HEK293 (cell line): ENCODE measurements around the gene ATXN7L3B.

Source experiments
- CTCF ChIP-seq: fragments of 450-650 bp; formaldehyde crosslinking; IDR thresholded peaks from 2 replicates; pipeline ENCODE4 v1.5.1; 2016; ENCODE audit warnings: missing biosample characterization, missing genetic modification characterization
- EGR2 ChIP-seq: fragments of 450-650 bp; formaldehyde crosslinking; IDR thresholded peaks from 2 replicates; pipeline ENCODE4 v1.5.1; 2016; ENCODE audit warnings: low read depth, missing biosample characterization, missing genetic modification characterization
- GLI4 ChIP-seq: fragments of 450-650 bp; formaldehyde crosslinking; IDR thresholded peaks from 2 replicates; pipeline ENCODE4 v1.5.1; 2016; ENCODE audit warnings: missing biosample characterization, missing genetic modification characterization
- RBAK ChIP-seq: fragments of 450-650 bp; formaldehyde crosslinking; IDR thresholded peaks from 2 replicates; pipeline ENCODE4 v1.5.1; 2016; ENCODE audit warnings: missing biosample characterization, missing genetic modification characterization
- YY2 ChIP-seq: fragments of 450-650 bp; formaldehyde crosslinking; IDR thresholded peaks from 2 replicates; pipeline ENCODE4 v1.5.1; 2016; ENCODE audit warnings: missing biosample characterization, missing genetic modification characterization
- ZBTB20 ChIP-seq: fragments of 450-650 bp; formaldehyde crosslinking; IDR thresholded peaks from 2 replicates; pipeline ENCODE4 v1.5.1; 2016; ENCODE audit warnings: missing biosample characterization, missing genetic modification characterization
- ZBTB44 ChIP-seq: fragments of 450-650 bp; IDR thresholded peaks from 2 replicates; pipeline ENCODE4 v1.5.1; 2018; ENCODE audit warnings: missing biosample characterization, mild to moderate bottlenecking, missing genetic modification characterization
- ZFP41 ChIP-seq: fragments of 450-650 bp; formaldehyde crosslinking; IDR thresholded peaks from 2 replicates; pipeline ENCODE4 v1.5.1; 2016; ENCODE audit warnings: missing biosample characterization, missing genetic modification characterization, borderline replicate concordance
- ZNF18 ChIP-seq: fragments of 450-650 bp; formaldehyde crosslinking; IDR thresholded peaks from 2 replicates; pipeline ENCODE4 v1.5.1; 2016; ENCODE audit warnings: missing biosample characterization, missing genetic modification characterization
- ZNF274 ChIP-seq, 2 experiments: fragments of 200-500 bp in 1 of 2; fragments of 450-650 bp in 1 of 2; sonication (Bioruptor generic) in 1 of 2; formaldehyde crosslinking in 1 of 2; IDR thresholded peaks; 2 replicates each; pipeline versions ENCODE4 v1.5.1 to v1.6.1; 2014 to 2016; ENCODE audit warnings: borderline replicate concordance in 1 of 2, inconsistent platforms in 1 of 2, low read length in 1 of 2, missing biosample characterization in 1 of 2, missing genetic modification characterization in 1 of 2
- ZNF280D ChIP-seq: fragments of 450-650 bp; formaldehyde crosslinking; IDR thresholded peaks from 2 replicates; pipeline ENCODE4 v1.5.1; 2016; ENCODE audit warnings: missing biosample characterization, missing genetic modification characterization
- ZNF354C ChIP-seq: fragments of 450-650 bp; formaldehyde crosslinking; IDR thresholded peaks from 2 replicates; pipeline ENCODE4 v1.5.1; 2016; ENCODE audit warnings: missing biosample characterization, missing genetic modification characterization, low read depth, borderline replicate concordance
- ZNF366 ChIP-seq: fragments of 450-650 bp; formaldehyde crosslinking; conservative IDR thresholded peaks from 2 replicates; pipeline ENCODE4 v1.5.1; 2016; ENCODE audit warnings: missing biosample characterization, missing genetic modification characterization
- ZNF391 ChIP-seq: fragments of 450-650 bp; formaldehyde crosslinking; IDR thresholded peaks from 2 replicates; pipeline ENCODE4 v1.5.1; 2016; ENCODE audit warnings: low read depth, missing biosample characterization, missing genetic modification characterization, borderline replicate concordance
- ZNF394 ChIP-seq: fragments of 450-650 bp; formaldehyde crosslinking; IDR thresholded peaks from 2 replicates; pipeline ENCODE4 v1.5.1; 2016; ENCODE audit warnings: missing biosample characterization, missing genetic modification characterization, mild to moderate bottlenecking, moderate library complexity, borderline replicate concordance
- ZNF558 ChIP-seq: fragments of 450-650 bp; formaldehyde crosslinking; IDR thresholded peaks from 2 replicates; pipeline ENCODE4 v1.5.1; 2016; ENCODE audit warnings: missing biosample characterization, missing genetic modification characterization
- ZNF670 ChIP-seq: fragments of 450-650 bp; formaldehyde crosslinking; IDR thresholded peaks from 2 replicates; pipeline ENCODE4 v1.5.1; 2016; ENCODE audit warnings: missing biosample characterization, missing genetic modification characterization, low read depth
- ZNF776 ChIP-seq: fragments of 450-650 bp; formaldehyde crosslinking; IDR thresholded peaks from 2 replicates; pipeline ENCODE4 v1.5.0; 2017; ENCODE audit warnings: missing biosample characterization, missing genetic modification characterization, borderline replicate concordance
- ZNF843 ChIP-seq: fragments of 450-650 bp; formaldehyde crosslinking; IDR thresholded peaks from 2 replicates; pipeline ENCODE4 v1.5.1; 2016; ENCODE audit warnings: missing biosample characterization, missing genetic modification characterization
- ZSCAN23 ChIP-seq: fragments of 450-650 bp; formaldehyde crosslinking; IDR thresholded peaks from 2 replicates; pipeline ENCODE4 v1.5.1; 2016; ENCODE audit warnings: missing biosample characterization, missing genetic modification characterization
- TF ChIP-seq, protein P1 (sequence below): fragments of 450-650 bp; formaldehyde crosslinking; IDR thresholded peaks from 2 replicates; pipeline ENCODE4 v1.5.1; 2016; ENCODE audit warnings: missing biosample characterization, missing genetic modification characterization
- TF ChIP-seq, protein P2 (sequence below): fragments of 450-650 bp; formaldehyde crosslinking; IDR thresholded peaks from 2 replicates; pipeline ENCODE4 v1.5.1; 2016; ENCODE audit warnings: missing biosample characterization, missing genetic modification characterization
- TF ChIP-seq, protein P3 (sequence below): fragments of 450-650 bp; formaldehyde crosslinking; IDR thresholded peaks from 2 replicates; pipeline ENCODE4 v1.5.1; 2017; ENCODE audit warnings: missing biosample characterization, mild to moderate bottlenecking, missing genetic modification characterization, moderate library complexity
- TF ChIP-seq, protein P4 (sequence below): fragments of 450-650 bp; formaldehyde crosslinking; IDR thresholded peaks from 2 replicates; pipeline ENCODE4 v1.5.1; 2016; ENCODE audit warnings: missing biosample characterization, missing genetic modification characterization

Gene ATXN7L3B

DNA sequence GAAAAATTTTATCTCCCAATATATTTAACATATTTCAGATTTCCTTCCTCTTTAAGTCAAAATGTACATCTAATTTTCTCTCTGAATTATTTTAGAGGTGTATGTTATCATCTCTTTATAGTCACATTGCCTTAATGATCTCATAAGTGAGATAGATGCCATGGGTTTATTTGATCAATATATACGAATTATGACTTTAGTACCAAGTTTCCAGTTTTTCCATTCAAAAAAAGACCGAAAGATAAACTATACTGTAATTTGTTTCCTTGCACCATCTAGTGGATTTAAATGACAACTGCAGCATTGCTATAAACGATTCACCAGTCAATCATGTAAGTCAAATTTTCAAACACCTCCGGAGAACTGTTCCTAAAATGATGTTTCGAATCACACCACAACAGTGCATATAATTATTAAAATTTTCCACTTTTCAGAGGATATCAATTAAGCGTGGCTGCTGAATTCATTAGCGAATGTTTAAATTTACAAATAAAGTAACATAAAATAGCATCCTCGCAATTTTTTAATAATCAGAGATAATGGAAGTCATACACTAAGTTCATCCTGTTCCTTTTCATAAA, 419 bp upstream of the ATXN7L3B start (continued):
- TF ChIP-seq ZNF274 (IDR thresholded peaks at IDR 0.05; ENCODE audit: low read length), result no peak
- no peak for TF ChIP-seq ZNF274 (tag by site-specific recombination; IDR thresholded peaks at IDR 0.05; ENCODE audit: borderline replicate concordance)
- TF ChIP-seq YY2 (tag by site-specific recombination), result no peak
- TF ChIP-seq ZBTB20, result no peak
- TF ChIP-seq ZNF354C (tag by site-specific recombination), result no peak
- no peak for TF ChIP-seq ZFP41
- TF ChIP-seq ZNF558 (tag by site-specific recombination), result no peak
- 0 out of 2 replicates have a peak, but pooled peaks have one; percentile 8 for TF ChIP-seq ZNF18 (tag by site-specific recombination)
- no peak for TF ChIP-seq ZNF391 (tag by site-specific recombination)
- TF ChIP-seq GLI4 (tag by site-specific recombination), result no peak
- no peak for TF ChIP-seq RBAK (tag by site-specific recombination)
- no peak for TF ChIP-seq EGR2 (tag by site-specific recombination)
- TF ChIP-seq ZNF776 (tag by site-specific recombination), result no peak
- no peak for TF ChIP-seq ZSCAN23 (tag by site-specific recombination)
- TF ChIP-seq, protein P1, sequence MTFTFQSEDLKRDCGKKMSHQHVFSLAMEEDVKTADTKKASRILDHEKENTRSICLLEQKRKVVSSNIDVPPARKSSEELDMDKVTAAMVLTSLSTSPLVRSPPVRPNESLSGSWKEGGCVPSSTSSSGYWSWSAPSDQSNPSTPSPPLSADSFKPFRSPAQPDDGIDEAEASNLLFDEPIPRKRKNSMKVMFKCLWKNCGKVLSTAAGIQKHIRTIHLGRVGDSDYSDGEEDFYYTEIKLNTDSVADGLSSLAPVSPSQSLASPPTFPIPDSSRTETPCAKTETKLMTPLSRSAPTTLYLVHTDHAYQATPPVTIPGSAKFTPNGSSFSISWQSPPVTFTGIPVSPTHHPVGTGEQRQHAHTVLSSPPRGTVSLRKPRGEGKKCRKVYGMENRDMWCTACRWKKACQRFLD, result no peak
- peak; percentile 21; the same call in 1 of the 2 replicates for TF ChIP-seq ZBTB44
- TF ChIP-seq ZNF670 (tag by site-specific recombination), result no peak
- TF ChIP-seq CTCF, result peak; percentile 21; the same call in 1 of the 2 replicates
- TF ChIP-seq ZNF366, result peak; percentile 65; the same call in 1 of the 2 replicates
- TF ChIP-seq, protein P2, sequence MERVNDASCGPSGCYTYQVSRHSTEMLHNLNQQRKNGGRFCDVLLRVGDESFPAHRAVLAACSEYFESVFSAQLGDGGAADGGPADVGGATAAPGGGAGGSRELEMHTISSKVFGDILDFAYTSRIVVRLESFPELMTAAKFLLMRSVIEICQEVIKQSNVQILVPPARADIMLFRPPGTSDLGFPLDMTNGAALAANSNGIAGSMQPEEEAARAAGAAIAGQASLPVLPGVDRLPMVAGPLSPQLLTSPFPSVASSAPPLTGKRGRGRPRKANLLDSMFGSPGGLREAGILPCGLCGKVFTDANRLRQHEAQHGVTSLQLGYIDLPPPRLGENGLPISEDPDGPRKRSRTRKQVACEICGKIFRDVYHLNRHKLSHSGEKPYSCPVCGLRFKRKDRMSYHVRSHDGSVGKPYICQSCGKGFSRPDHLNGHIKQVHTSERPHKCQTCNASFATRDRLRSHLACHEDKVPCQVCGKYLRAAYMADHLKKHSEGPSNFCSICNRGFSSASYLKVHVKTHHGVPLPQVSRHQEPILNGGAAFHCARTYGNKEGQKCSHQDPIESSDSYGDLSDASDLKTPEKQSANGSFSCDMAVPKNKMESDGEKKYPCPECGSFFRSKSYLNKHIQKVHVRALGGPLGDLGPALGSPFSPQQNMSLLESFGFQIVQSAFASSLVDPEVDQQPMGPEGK (tag by site-specific recombination), result no peak
- no peak for TF ChIP-seq ZNF843 (tag by site-specific recombination)
- TF ChIP-seq, protein P3, sequence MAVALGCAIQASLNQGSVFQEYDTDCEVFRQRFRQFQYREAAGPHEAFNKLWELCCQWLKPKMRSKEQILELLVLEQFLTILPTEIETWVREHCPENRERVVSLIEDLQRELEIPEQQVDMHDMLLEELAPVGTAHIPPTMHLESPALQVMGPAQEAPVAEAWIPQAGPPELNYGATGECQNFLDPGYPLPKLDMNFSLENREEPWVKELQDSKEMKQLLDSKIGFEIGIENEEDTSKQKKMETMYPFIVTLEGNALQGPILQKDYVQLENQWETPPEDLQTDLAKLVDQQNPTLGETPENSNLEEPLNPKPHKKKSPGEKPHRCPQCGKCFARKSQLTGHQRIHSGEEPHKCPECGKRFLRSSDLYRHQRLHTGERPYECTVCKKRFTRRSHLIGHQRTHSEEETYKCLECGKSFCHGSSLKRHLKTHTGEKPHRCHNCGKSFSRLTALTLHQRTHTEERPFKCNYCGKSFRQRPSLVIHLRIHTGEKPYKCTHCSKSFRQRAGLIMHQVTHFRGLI (tag by site-specific recombination), result no peak
- TF ChIP-seq, protein P4, sequence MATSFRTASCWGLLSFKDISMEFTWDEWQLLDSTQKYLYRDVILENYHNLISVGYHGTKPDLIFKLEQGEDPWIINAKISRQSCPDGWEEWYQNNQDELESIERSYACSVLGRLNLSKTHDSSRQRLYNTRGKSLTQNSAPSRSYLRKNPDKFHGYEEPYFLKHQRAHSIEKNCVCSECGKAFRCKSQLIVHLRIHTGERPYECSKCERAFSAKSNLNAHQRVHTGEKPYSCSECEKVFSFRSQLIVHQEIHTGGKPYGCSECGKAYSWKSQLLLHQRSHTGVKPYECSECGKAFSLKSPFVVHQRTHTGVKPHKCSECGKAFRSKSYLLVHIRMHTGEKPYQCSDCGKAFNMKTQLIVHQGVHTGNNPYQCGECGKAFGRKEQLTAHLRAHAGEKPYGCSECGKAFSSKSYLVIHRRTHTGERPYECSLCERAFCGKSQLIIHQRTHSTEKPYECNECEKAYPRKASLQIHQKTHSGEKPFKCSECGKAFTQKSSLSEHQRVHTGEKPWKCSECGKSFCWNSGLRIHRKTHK (tag by site-specific recombination), result no peak
- TF ChIP-seq ZNF280D, result no peak
- TF ChIP-seq ZNF394 (tag by site-specific recombination), result no peak; the same call in 1 of the 2 replicates
